HG03139 (cell line): Measurements from ENCODE around the gene VEGFC.

ENCODE experiments used
- ATAC-seq: cut with Tn5 transposase; IDR thresholded peaks from one replicate; pipeline ENCODE4 v1.9.1; 2021; ENCODE audit not compliant: unreplicated experiment

Gene VEGFC

GRCh38 chr4:176709417-176709816 is 83.3 kb downstream of the VEGFC start:
- no peak for ATAC-seq

- ATAC-seq, result no peak
These were observed 83.9 kb downstream of the VEGFC start for GRCh38 chr4:176708771-176709311.

GRCh38 chr4:176690716-176691115 is 102.0 kb downstream of the VEGFC start:
- ATAC-seq, result no peak

- no peak for ATAC-seq
These were observed 112.0 kb downstream of the VEGFC start for GRCh38 chr4:176680668-176681180.

- no peak for ATAC-seq
These were observed 115.8 kb downstream of the VEGFC start for GRCh38 chr4:176676901-176677300.

GRCh38 chr4:176675810-176676209 is 116.9 kb downstream of the VEGFC start:
- no peak for ATAC-seq

GRCh38 chr4:176671532-176671931 is 121.2 kb downstream of the VEGFC start:
- ATAC-seq, result no peak

- no peak for ATAC-seq
These were observed 124.4 kb downstream of the VEGFC start for GRCh38 chr4:176668324-176668723.

GRCh38 chr4:176664964-176665363 is 127.8 kb downstream of the VEGFC start:
- no peak for ATAC-seq

- ATAC-seq, result no peak
These were observed 132.2 kb downstream of the VEGFC start for GRCh38 chr4:176660561-176660960.

- no peak for ATAC-seq
These were observed 136.6 kb downstream of the VEGFC start for GRCh38 chr4:176656108-176656507.

GRCh38 chr4:176654565-176655216 is 138.0 kb downstream of the VEGFC start:
- ATAC-seq, result no peak

- ATAC-seq, result no peak
These were observed 139.1 kb downstream of the VEGFC start for GRCh38 chr4:176653401-176654220.

- ATAC-seq, result no peak
These were observed 146.4 kb downstream of the VEGFC start for GRCh38 chr4:176646311-176646710.

- ATAC-seq, result no peak
These were observed 147.3 kb downstream of the VEGFC start for GRCh38 chr4:176645246-176645960.

GRCh38 chr4:176642472-176642871 is 150.2 kb downstream of the VEGFC start:
- no peak for ATAC-seq

- ATAC-seq, result no peak
These were observed 151.5 kb downstream of the VEGFC start for GRCh38 chr4:176641237-176641636.

GRCh38 chr4:176638992-176639391 is 153.7 kb downstream of the VEGFC start:
- no peak for ATAC-seq

- no peak for ATAC-seq
These were observed 156.4 kb downstream of the VEGFC start for GRCh38 chr4:176636292-176636691.

- no peak for ATAC-seq
These were observed 157.1 kb downstream of the VEGFC start for GRCh38 chr4:176635372-176636261.
